ENCODE data around the gene MBNL3.

Gene MBNL3, protein sequence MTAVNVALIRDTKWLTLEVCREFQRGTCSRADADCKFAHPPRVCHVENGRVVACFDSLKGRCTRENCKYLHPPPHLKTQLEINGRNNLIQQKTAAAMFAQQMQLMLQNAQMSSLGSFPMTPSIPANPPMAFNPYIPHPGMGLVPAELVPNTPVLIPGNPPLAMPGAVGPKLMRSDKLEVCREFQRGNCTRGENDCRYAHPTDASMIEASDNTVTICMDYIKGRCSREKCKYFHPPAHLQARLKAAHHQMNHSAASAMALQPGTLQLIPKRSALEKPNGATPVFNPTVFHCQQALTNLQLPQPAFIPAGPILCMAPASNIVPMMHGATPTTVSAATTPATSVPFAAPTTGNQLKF

DNA sequence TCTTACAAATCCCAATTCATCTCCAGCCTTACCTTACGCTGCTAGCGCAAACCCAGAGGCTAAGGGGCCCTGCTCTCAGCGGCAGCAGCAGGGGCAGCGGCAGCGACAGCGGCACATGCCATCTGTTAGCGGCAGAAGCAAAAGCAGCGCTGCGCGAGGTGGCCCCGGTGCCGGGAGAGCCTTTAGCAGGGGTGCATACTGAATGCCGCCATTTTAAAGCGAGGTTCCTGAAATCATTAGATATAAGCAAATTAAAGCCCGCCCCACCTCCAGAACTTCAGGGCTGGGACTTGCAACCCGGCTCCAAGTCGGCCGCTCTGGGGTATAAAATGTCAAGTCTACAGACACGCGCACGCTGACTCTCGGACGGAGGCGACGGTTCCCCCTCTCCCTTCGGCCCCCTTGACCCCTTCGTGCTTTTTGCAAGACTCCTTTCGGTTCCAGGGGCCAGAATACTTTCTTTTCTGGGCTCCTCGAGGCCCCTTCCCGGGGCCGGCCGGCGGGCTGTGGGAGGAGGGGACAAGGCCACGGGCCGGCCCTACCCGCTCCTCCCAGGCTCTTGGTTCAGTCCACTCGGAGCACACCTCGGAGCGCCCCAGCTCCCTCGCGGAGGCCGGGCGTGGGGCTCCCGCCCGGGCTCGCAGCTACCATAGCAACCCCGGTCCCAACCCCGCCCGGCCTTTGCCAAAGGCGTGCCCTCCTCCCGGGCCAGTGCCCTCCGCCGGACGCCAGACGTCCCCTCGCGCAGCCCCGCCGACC is at the start of gene MBNL3:
Gene MBNL3, minus strand, starts transcription at position 220 of the 759 bp plus-strand sequence. CDS start 49,427 bp downstream, outside the sequence.
- peak; percentile 72 for DNase-seq

DNA sequence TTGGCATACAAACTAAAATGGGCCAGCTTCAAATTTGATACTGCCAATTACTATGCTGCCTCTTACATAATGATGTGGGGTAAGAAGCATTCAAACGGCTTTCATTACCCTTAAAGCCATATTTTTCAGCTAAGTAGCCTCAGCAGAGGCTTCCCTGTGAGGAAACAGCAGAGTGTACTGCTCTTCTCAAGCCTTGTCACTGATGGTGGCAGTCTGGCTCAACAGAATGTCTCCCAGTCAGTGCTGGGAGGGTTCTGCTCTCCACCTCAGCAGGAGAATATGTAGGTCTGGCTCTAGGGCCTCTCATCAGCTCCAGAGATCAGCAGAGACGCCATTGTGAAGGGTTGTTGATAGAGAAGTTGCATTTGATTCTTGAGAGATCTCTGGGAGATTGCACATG is 44.6 kb upstream of the MBNL3 start:
- DNase-seq = no peak

DNA sequence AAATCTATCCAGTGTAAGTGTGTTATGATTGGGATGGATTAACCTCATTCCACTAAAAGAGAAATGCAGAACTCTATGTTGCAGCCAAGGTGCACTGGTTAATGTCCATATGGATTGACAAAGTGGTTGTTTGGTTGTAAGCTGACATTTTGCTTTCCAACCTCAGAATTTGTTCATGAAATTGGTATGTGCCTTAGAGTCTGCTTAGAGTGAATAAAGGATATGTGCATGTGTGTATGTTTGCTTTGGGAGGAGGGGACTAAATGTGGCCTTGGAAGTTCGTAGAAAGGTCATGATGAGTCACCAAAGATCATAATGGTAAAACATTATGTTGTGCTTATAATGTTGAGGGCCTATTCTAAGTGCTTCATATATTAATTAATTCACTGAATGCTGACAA is 44.1 kb upstream of the MBNL3 start:
- no peak for DNase-seq

DNA sequence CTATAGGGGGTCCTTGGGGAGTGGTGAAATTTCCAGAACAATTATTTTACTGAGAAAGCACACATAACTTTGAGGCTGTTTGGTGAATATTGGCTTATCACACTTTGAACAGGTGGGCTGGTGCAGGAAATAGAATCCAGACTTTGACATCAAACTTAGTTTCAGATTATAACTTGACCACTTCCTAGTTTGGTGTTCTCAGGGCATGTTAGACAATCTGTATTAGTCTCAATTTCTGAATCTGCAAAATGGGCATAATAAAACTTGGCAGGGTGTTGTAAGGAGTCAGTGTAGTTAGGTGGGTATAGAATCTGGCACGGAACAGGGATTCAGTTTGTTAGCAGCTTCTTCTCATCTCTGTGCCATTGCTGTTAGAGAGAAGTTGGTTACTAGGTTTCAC is 43.3 kb upstream of the MBNL3 start:
- DNase-seq = no peak

DNA sequence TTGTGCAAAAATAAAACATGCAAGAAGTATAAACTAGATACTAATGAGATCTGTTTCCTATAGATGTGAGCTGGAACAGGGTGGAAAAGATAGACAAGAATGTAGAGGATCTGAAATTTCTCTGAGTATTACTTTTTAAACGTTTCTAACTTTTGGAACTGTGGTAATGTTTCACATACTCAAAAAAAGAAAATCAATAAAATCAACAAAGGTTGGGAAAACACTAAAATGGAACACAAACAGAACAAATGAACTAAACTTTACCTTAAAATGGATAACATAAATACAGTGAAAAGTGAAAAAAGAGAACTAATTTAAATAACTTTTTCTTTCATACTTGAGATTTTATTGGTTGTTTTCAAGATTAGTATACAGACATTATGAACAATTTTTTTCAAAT is 32.0 kb upstream of the MBNL3 start:
- no peak for DNase-seq

DNA sequence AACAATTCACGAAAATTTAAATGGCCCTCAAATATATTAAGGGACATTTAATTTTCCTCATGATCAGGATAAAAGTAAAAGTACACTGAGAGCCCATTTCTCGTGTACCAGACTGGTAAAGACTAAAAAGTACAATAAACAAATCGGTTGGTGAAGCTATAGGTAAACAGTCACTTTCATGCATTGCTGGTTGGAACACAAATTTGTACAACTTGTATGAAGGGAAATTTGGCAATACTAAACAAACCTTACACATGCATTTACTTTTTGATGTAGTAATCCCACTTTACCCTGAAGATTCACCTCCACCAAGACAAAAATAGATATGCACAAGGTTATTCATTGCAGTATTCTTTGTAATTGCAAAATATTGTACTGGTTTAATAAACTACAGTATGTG is 31.4 kb upstream of the MBNL3 start:
- no peak for DNase-seq

DNA sequence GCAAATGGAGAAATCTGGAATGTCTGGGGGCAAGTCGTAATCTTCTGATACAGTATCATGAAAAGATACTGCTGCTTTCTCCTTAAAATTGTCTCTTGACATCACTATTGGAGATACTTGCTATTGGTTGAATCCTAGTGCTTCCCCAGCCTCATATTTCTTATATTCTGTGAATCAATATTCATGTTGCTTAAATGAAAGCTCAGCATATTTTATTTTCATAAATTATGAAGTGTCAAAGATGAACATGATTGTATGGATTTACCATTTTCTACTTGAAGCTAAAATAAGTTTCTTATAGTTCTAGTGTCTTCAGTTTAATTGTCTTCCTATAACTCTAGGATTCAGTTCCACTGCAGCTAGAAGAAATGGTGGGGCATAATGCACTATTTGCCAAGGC is 29.6 kb upstream of the MBNL3 start:
- no peak for DNase-seq

DNA sequence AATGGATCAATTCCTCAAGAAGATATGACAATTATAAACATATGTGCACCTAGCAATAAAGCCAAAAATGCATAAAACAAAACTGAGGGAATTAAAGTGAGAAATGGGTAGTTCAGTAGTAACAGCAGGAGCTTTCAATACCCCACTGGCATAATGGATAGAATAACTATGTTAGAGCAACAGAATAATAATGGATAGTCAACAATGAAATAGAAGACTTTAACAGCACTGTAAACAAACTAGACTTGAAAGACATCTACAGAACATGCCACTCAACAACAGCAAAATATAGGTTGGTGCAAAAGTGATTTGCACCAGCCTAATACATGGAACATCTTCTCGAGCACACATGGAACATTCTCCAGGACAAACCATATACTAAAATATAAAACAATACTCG is 20.0 kb upstream of the MBNL3 start:
- DNase-seq = no peak

DNA sequence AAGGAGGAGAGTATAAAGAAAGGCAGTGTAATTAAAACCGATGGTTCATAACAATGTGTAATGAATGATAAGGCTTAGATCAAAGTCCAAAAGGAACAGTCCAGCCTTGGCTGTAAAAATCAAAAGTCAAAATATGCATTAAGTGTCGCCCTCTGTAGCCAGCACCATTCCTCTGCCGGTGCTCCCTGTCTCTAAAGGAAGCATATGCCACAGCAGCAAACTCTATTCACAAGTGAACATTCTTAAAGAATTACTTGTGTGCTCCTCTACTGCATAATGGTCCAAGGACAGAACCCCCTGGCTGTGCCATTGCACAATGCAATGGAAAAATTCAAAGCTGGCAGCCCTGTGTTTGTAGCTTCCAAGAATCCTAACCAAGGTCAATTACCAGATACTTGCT is 16.3 kb upstream of the MBNL3 start:
- no peak for DNase-seq

DNA sequence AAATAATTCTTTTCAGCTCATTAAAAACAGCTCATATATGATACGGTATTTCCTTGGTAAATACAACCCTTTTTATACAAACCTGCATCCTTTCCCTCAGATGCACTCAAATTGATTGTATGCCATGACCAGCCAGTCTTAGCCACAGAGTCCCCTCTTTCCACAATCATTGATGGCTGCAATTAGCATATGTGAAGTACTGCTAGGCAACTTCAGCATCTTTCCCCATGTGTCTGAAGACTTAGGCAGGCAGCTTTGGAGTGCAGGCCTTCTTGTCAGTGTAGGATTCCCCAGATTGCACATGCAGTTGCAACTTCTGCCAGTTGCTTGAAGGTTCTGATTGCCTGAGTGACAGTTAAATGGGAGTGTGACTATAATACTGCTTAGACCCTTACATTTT is 15.6 kb upstream of the MBNL3 start:
- DNase-seq = no peak

DNA sequence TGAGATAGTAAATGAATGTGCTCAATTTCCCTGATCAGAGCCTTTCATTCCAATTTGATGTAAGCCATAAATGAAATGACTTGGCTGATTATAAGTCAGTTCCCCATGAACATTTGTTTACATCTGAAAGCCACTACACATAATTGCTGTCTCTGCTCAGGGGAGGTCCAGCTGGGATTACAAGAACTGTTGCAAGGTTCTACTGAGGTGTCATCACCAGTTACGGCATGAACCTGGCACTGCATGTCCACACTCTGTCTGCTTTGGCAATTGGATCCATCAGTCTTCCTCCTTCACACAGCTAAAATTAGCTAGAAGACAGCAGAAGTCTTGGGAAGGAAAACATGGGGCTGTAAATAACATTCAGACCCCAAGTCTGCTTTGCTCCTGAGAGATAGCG is 12.8 kb upstream of the MBNL3 start:
- DNase-seq = no peak

DNA sequence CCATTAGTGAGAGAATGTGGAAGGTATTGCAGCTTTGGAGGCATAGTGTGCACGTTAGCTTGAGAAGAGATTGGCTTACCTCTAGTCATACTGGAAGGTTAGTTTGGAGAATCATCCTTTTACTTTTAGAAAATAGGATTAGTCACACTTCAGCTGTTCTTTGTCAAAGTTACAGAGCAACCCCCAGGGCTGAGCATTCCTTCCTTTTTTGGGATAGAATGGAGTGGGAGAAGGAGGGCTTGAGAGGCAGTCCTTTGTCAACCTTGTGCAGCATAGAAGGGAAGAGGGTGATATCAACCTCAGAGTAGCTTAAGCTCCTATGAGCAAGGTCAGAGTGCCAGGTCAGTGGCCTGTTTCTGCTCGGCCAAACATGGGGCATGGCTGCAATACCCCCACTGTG is 8.6 kb upstream of the MBNL3 start:
- no peak for DNase-seq

DNA sequence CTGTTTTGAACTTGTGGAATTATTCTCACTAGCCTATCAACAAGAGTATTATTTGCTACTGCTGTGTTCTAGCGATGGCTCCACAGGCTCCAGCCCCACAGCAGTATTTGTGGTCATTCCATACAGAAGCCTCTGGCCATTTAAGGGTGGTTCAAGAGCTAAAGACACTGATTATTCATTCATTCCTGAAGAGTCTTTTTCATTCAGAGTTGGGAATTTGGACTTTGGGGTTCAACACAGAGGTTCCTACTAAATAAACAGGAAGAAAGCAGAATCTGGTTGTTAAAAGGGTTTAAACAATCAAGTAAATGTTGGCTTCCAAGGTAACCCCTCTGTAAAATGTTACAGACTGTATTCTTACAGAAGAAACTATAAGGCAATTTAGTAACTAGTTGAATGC is 4.3 kb upstream of the MBNL3 start:
- no peak for DNase-seq

DNA sequence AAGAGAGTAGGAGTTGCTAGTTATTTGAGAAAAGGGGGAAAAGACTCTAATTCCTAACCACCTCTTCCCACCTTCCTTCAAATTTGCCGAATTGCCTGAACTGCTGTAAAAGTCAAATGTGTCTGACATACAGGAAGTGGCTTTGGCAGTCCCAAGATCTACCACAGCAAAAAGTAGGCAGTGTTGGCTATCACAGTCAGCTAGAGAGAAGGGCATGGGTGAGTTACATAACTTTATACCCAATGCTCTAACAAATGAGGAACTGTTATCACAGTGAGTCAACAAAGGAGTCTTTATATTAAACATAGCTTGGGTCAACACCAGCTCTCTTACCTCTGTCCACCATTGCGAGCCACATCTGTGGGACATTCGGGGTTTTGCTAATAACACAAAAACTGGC is 2.4 kb upstream of the MBNL3 start:
- no peak for DNase-seq

DNA sequence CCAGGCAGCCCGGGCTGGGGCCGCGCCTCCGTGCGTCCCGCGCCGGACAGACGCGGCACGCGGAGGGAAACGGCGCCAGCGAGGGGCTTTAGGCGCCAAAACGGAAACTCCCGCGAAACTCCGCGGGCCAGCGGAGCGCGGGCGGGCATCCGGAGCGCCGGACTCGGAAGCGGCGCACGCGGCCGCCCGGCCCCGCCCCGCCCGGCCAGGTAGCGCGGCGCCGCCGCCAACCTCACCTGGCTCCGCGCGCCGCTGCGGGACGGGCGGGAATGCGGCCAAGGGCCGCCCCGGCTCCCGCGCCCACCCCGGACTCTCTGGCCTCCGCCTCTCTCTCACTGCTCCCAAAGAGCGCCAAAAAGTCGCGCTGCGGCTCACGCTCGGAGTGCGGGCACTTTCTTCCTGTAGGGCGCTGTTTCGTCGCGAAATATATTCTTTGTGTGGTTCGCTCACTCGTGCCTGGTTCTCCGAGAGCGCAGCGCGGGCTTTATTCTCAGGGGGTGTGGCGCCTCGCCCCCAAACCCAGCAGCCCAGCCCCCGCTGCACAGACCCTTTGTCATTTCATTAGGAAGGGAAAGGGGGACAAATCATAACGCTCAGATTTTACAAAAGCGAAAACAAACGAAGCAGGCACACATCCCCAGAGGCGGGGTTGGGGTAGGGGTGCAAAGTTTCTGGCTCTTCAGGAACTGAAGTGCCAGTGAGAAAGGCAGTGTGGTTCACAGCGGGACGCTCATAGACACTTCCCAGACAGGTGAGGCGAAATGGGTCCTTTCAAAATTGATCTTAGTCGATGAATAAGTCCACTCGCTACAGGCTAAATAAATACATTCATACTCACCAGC is 961 bp upstream of the MBNL3 start:
- DNase-seq = peak; percentile 40

DNA sequence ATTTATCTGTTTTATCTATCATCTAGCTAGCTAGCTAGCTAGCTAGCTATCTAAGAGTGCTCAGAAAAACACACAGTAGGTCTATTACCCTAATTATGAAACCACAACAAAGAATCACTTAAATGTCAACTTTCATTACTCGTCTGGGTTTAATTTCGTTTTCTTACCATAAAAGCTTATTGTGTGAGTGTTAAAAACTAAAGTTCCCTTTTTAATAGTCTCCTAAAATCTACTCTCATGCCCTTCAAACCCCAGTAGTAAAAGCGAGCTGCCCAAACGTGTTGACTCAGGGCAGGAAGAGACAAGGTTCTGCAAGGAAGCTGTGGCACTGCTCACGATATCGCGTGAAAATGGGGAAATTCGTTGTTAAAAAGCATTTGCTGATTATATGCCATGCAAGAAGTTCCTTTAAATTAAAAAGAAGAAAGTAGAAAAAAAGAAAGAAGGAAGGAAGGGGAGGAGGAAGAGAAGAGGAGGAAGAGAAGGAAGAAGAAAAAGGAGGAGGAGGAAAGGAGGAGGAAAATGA is 595 bp downstream of the MBNL3 start:
- DNase-seq = peak; percentile 57

DNA sequence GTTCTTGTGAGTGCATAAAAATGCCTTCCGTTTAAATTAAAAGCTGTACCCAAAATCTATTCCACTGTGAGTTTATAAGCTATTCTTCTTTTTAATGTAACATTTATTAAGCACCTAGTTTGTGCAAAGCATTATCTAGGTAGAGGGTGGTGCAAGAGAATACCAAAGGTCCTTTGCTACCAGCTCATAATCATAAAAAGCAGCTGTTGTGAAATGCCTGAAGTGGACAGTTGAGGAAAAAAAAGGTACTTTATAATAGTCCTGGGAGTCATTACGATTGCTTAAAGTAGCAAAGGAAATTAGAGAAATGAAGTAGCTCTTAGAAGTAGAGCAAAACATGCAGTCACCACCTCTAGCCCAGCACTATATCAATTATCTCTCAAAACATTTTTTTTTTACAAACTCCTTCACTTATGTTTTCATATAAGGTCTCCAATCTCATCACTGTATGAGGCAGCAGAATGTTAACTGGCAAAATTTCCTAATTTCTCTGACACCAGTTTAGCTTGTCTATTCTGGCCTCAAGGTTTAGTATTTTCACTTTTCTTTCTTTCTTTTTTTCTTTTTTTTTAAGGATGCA is 2.1 kb downstream of the MBNL3 start:
- DNase-seq = no peak

DNA sequence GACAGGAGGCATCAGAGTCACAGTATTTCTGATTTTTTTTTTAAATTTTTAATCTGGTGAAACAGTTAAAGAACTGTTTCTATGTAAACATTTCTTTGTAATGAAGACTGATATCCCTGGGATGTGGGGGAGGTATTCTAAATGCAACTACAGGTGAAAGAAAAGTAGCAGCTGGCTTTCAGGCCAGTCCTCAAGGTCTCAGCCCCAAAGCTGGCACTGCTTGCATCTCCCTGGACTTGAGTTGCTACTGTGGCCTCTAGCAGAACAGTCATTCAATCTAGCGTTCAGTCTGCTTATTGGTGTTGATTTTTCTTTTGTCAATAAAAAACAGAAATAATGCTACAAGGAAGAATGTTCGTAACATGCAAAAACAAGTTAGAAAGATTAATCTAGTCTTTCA is 4.9 kb downstream of the MBNL3 start:
- DNase-seq = no peak

DNA sequence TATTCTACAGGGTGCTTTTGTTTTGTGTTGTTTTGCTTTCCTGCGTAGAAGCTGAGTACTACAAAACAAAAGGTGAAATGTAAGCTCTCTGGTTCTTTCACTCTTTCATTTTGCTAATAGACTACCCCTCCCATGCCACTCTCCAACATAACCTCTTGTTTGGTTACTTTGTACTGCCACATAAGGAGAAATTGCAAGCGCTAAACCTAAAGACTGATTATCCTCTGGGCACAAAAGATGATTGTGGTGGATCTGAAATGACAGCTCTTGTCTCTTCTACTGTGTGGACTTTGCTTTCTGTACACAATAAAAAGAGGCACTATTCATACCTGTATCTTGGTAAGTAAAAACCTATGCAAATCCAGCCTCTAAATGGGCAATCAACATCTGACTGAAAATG is 5.3 kb downstream of the MBNL3 start:
- no peak for DNase-seq

DNA sequence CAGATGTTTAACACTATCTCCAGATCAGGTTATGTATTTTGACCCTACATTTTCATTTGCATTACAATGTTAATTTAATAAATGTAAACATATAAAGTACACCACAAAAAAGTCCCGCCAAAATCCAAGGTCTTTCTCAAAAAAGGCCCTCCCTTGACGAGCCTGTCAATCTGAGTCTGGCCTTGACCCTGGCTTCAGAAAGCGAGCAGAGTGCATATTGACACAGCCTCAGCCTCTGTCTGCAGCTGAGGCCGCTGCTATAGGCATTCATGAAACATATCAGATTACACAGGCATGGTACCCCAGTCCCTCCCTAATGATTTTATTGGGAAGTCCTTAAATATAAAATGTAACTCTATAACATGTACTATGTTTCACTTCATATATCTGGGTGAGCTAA is 6.2 kb downstream of the MBNL3 start:
- no peak for DNase-seq

DNA sequence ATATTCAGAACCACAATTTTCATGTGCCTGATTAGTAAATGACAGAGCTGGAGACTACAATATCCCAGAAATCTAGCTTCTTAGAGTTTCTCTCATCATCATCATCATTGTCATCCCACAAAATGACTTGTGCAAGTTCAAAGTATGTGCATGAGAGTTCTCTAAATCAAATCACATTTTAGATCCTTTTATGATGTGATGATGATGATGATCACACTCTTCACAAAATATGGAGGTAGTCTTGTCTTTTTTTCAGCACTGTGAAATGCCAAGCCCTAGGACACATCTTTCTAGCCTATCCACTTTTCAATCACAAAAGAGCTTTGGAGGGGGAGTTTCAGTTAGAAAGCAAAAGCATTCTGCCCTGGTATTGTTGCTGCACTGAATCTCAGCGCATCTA is 7.4 kb downstream of the MBNL3 start:
- no peak for DNase-seq

DNA sequence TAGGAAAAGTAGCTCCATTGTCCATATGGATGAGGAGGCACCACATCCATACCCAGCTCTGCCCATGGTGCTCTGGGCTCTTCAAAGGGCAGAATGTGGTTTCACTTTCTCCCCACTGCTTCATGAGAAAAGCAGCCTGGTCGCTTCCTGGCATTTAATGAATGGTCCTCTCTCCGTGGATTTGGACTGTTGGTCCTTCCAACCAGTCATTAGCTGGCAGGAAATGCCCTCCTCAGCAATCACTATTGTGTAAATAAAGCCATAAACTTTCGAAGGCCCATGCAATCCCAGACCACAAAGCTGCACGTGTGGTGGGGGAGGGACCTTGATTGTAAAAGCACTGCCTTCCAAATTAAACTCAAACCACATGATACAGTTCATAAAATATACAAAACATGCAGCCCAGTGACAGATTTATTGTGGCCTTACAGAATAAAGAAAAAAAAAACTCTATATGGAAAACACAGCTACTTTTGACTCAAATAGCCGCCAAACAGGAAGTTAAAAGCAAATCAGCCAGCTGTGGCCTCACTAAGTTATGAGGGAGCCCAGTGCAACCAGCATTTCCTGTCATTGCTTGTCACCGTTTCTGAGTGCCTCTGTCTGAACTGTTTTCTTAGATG is 8.1 kb downstream of the MBNL3 start:
- DNase-seq = no peak
